GM21381 (cell line): Measurements from ENCODE around the gene ST6GALNAC3.

Experiments
- ATAC-seq: cut with Tn5 transposase; IDR thresholded peaks from one replicate; pipeline ENCODE4 v1.9.1; 2021; ENCODE audit warnings: mild to moderate bottlenecking, moderate library complexity; ENCODE audit not compliant: unreplicated experiment

The ST6GALNAC3 gene

DNA sequence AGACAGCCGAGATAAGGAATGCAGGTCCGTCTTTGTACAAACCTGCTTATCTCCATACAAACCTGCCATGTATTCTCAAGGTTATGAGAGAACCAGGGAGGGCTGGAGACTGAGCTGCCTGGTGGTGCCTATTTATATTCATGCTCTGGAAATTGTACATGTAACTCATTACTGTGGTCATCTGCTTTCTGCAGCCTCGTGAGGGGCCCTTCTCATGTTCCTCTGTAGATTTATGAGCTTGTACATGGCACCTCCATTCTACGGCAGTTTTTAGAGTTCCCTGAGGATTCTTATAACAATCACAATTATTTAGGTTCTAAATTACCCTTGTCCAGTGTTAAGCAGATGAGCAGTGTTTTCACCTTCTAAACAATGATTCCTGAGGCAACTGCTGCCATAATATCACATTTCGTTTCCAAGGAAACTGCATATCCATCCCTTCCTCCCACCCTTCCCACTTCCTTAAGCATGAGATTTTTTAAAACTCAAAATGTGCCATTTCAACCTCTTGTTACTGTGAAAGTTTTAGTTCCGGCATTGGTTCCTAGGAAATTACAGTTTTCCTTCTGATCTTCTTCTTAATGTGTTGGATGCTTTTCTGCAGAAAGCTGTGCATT, 112.1 kb downstream of the ST6GALNAC3 start:
- ATAC-seq, result no peak

DNA sequence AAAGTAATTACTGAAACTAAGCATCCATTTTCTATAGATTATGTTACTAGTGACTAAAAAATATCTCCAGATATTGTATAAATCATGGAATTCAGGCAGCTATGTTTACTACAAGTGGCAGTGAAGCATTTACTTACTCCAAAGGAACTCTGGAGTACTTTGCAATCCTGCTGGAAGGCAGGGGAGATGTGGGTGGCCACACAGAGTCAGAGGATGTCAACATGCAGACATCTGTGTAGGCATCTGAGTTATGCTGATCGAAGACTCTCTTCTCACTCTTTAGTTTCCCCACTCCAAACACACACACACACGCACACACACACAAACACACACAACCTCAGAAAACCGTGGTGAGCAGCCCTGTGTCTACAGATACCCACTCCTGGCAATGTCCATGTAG, 112.9 kb downstream of the ST6GALNAC3 start:
- no peak for ATAC-seq

DNA sequence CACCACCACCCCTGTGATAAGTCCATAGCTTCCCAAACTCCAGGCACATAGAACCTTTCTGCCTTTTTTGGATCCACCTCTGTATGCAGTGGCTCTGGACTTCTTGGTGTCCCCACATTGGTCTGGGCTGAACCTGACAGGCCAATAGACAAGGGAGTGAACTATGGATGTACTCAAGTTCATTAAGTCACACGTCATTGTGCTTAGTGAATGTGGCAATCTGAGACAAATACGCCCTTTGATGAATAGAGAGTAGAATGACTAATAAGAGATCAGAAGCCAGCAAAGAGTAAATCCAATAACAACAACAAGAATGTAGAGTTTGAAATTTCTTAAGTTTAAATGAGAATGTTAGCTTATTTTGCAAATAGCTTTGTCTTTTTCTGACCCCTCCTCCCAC, 114.8 kb downstream of the ST6GALNAC3 start:
- no peak for ATAC-seq

DNA sequence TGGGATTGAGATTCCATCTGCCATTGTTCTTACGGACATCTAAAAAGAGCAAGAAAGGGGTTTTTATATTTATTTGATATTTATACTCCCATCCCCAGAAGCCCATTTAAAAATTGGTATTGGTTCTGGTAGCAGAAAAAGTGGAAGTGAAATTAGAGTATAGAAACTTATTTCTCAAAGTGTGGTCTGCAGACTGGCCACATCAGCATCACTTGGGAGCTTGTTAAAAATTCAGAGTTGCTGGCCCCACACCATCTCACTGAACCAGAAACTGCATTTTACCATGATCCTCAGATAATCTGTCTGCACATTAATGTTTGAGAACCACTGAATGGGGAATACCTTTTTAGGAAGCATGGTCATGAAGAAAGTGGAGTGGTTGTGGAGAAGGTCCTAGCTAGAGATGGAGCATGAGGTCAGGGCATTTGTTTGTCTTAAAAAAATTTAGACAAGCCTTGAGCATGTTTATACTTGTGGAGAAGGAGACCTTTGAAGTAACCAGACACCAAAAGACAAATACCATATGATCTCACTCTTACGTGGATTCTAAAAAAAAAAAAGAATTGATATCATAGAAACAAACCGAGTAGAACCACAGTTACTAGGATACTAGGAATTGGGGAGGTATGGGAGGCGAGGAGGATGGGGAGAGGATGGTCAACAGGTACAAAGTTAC, 116.3 kb downstream of the ST6GALNAC3 start:
- ATAC-seq, result peak; percentile 78

DNA sequence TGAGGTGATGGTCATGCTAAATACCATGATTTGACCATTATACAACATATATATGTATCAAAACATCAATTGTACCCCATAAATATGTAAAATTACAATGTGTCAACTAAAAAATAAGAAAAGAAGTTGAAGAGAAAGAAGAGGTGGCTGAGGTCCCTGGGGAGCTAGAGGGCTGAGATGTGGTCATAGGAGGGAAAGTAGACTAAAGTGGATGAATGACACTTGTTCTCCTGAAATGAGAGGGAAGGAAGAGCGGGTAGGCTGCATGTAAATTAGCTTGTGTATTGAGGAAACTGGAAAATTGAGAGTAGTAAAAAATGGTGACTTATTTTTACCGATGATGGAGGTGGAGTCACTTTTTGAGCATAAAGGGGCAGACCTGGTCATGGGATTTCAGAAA, 117.0 kb downstream of the ST6GALNAC3 start:
- no peak for ATAC-seq

DNA sequence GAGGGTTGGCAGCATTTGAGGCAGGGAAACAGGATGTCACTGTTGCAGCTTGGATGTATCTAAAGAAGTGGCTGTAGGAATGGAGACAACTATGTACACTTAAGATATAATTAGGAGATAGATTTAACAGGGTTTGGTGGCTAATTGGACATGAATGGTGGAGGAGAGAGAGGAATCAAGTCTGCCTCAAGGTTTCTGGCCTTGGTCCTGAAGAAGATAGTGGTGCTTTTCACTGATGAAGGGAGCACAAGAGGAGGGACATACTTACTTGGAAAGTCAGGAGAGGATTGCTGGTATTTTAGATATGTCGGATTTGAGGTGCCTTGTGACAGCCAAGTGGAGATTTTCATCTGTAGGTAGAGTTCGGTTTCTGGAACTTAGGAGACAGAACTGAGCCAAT, 123.9 kb downstream of the ST6GALNAC3 start:
- no peak for ATAC-seq

DNA sequence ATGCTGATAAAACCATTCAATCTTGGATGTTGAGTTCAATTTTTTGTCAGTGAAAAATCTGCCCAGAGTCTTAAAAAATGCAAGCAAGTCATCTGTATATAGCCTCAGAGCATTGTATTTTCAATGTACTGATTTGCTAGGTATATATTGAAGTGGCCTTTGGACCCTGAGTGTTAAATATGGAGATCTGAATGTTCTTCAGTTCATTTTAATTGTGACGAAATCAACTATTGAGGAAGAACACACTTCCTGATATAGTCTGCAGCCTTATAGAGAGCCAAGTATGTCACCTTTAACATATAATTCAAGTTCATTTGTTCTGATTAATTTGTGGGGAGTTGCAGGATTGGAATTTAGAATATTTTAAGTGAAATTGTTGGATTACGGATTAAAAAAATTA, 128.1 kb downstream of the ST6GALNAC3 start:
- ATAC-seq, result no peak

DNA sequence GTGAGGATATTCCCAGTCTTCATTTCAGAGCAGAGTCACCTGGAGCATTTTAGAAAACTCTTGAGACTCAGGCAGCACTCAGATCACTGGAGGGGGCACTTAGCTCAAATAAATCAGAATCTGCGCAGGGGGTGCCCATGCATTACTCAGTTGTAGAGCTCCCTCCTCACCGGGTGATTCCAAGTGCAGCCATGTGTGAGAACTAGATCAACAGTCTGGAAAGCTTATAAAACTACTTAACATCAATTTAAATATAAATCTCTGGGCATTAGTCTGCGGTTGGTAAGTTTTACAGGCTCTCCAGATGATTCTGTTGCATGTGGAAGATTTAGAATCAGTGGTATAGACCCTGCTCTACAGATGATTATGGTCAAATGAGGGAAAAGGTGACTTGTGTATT, 128.6 kb downstream of the ST6GALNAC3 start:
- no peak for ATAC-seq

DNA sequence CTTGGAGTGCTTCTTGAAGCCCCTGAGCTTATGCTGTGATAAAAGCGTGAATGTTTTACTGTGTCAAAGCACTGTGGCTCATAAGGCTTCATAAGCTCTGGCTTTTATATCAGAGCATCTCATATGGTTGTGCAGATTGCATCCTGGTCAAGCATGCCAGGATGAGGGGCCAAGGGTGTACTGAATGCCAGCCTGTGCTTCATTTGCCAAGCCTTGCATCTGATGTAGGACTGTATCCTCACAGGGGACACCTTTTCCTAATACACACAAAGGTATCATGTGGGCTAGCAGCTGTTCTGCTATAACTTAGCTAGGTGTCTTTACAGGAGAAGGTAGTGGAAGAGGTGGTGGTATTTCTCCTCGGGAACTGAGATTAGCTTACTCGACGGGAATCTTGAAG, 134.7 kb downstream of the ST6GALNAC3 start:
- no peak for ATAC-seq

DNA sequence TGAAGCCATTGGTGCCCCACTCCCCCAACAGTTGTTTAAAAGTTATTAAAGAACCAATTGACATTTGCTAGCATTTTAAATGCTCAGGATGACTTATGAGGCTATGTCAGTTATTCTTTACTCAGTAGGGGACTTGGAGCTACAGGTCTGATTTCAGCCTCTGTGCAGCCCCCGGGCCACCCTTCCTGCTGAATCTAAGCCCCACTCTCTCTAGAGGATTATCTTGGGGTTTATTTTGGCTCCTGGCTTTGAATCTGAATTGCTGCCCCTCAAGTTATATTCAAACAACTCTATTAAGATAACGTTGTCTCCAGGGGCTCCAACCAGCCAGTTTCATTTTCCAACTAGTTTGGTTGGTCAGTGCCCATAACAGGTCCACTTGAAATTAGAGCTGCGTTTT, 135.1 kb downstream of the ST6GALNAC3 start:
- ATAC-seq, result no peak

DNA sequence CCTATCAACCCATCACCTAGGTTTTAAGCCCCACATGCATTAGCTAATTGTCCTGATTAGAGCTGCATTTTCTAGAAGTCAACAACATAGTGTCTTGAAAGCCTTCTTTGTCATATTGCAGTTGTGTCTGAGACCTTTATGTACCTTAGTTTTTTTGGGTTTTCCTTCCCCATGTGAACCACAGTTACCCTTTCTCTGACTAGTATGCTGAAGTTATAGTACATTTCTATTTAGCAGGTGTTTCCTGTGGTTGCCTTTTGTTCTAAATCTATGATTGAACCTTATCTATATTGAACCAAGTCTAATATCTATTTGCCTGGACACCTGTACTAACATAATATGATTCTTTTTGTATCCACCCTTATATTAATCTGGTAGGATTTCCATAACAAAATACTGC, 135.6 kb downstream of the ST6GALNAC3 start:
- no peak for ATAC-seq

DNA sequence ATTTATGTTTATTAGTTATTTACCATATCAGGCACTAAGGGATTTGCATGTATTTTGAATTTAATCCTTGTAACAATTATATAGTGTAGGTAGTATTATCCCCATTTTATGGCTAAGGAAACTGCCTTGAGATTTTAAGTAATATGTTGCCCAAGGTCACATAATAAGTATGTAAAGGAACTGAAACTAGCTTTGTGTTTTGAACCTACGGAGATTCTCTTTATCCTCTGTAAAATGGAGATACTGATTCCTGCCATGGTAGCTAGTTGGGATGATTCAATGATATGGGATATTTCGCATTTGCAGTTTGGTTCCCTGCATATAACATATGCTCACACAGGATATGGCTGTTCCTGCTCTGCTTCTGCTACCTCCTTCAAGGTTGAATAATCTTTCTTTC, 144.3 kb downstream of the ST6GALNAC3 start:
- no peak for ATAC-seq

DNA sequence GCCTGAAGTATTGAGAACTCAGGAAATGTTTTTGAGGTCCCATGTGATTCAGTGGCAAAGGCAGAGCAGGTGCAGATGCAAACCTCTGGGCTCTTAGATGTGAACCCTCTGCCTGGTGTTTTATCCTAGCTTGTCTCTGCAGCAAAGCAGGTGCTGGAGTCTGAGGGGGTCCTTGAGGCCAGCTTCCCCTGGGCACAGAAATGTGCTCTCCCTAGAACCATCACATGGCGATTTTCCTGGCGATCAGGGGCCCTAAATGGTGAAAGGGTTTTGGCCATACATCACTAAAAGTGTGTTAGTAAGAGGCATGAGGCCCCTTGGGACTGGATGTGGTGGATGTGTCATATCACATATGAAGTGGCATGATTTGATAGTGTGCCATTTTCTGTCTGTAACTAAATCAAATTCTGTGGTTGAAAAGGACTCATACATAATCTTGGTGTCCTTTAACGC, 144.8 kb downstream of the ST6GALNAC3 start:
- ATAC-seq, result no peak

DNA sequence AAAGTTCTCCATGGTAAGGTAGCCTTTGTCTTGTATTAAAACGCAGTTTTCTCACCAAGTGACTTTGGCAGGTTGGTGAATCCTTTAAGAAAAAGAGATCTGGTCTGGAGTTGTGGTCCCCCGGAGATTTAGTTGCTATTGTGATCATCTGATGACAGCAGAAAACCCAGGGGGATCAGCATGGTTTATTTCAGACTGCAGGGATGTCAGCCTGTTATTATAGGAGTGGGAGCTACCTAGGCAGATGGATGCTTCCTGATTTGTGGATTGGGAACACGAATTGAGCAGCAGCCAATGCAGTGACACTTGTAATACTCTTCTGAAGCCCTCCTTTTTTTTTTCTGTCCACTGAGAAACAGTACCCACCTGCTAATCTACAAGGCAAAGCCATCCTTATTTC, 150.2 kb downstream of the ST6GALNAC3 start:
- no peak for ATAC-seq

DNA sequence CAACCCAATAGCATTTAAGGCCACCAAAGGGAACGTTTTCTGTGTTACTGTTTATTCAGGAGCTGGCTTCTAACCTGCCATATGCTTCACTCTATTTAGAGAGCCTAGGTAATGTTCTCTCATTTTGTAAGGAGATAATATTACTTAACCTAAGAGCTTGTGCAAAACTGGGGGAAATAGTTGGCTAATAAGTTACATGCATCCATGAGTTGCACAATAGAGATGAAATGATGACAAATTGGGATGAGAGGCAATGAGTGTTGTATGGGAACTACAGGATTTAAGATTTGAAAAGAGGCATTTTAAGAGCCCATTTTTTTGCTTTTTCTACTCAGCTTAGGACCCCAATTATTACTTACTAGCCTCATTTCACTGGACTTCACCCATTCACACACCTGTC, 151.0 kb downstream of the ST6GALNAC3 start:
- ATAC-seq, result no peak

DNA sequence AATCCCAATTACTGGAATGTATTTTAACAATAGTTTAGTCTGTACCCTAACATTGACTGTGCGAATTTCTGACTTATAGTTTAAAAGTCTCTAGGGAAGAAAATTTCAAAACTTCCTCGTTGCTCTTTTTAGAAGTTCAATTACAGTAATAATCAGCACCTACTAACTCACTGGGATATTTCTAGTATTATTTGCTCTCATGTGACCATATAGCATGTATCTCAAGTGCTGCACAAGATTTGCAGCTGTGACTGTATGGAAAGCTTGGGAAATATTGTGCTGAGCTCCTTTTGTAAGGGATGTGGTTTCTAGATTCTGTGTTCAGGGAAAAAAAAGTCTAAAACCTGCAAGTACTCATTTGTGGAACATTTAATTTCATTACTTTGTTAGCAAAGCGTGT, 153.1 kb downstream of the ST6GALNAC3 start:
- no peak for ATAC-seq

DNA sequence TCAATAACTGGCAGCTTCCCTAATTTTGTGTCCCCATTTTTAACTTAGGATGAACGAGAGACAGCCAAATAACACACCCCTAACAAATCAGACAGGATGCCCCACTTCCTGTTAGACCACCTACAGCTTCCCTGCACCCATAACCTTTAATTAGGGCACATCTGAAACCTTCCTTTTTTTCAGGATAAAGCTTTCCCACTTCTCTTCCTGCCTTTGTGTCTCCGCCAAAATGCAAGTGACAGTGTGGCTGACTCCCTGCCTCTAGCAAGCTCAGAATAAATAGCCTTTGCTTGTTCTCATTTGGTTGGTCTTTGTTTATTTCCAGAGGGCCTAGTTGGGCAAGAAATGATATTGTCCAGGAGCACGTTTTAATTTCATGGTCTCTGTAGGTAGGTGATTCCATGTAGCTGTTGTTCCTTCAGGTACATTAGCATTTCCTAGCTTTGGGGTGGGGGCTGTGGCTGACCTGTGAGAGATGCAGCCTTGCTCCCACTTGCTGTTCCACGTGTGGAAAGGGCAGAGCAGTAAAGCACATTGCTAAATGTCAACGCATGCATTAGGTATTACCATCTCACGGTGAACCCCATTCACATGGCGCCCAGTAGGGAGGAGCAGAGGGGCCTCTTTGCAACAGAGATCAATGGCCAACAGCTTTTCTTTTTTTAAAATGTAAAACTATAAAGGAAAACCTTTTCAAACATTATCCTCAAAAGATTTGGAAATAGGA, 154.9 kb downstream of the ST6GALNAC3 start:
- no peak for ATAC-seq

DNA sequence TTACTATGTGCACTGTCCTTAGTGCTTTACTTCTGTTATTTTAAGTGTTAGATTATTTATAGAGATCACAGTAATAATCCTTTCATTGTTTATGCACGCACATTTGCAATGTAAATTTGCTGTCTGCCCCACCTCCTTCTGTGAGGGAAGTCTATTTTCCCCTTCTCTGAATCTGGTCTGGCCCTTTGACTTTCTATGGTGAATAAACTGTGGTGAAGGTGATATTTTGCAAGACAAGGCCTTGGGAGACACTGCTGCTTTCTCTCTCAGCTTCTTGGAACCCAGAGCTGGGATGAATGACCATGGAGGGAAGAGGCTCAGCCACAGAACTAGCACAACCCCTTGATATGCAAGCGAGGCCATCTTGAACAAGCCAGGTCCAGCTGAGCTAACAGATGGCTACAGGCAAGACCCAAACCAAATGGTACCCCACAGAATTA, 156.3 kb downstream of the ST6GALNAC3 start:
- no peak for ATAC-seq

DNA sequence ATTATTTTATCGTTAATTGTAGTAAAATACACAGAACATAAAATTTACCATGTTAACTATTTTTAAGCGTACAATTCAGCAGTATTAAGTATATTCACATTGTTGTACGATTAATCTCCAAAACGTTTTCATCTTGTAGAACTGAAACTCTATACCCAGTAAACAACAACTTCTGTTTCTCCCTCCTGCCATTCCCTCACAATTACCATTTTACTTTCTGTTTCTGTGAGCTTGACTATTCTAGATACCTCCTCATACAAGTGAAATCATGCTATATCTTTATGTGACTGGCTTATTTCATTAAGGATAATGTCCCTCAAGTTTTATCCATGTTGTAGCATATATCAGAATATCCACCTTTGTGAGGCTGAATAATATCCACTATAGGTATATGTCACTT, 156.8 kb downstream of the ST6GALNAC3 start:
- no peak for ATAC-seq

DNA sequence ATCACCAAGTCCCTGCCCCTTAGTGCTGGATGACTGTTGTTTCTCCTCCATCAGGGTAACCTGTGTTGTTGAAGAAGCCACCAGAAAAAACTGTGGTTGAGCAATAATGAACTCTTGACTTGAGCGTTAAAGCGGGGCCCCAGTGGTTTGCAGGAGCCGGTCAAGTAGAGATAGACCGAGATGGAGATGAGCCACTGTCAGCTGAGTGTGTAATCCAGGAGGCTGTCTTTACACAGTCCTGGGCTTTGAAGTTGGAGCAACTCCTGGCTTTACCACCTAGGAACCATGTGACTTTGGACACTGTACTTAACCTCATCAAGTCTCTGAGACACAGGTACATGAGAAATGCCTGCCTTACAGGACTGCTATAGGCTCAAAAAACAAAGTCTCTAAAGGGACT, 158.1 kb downstream of the ST6GALNAC3 start:
- ATAC-seq, result no peak

DNA sequence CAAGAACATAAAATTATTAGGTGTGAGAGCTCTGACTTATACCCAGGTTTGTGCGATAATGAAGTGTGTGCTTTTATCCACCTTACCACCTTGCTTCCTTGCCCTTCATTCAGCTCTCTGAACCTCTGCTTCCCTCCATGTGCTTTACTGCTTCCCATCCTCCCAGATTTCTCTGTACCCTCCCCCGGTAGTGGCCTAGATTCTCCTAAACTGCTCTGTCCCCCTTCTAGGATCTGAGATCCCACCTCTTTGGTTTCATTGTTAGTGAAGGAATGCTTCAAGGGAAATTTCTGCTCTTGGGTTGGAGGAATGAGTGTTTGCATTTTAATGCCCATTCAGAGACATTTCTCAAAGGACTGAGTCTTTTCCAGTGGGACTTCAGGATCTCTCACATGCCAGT, 159.5 kb downstream of the ST6GALNAC3 start:
- no peak for ATAC-seq

DNA sequence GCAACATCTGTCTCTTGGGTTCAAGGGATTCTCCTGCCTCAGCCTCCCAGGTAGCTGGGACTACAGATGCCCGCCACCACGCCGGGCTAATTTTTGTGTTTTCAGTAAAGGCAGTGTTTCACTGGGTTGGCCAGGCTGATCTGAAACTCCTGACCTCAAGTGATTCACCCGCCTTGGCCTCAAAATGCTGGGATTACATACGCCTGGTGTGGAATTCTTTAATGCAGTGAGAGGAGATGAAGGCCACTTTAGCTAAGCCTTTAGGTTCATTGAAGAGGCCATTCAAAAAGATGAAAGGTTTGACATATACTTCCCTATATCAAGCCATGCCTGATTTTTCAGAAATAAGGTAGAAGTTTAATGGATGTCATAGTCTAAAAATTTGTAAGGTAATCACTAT, 162.7 kb downstream of the ST6GALNAC3 start:
- no peak for ATAC-seq
